Stimulated activated CD8-positive, alpha-beta memory T cell treated with anti-CD3 and anti-CD28 coated beads, Interleukin-15, amount 100 ng/mL, for 24 hours (primary cell): Measurements from ENCODE around the gene IDUA.

ENCODE experiments used
- DNase-seq: peaks from one replicate; pipeline ENCODE4 v3.0.0-alpha.2; 2020; ENCODE audit warnings: low read depth

The IDUA gene

GRCh38 chr4:1000686-1001260 lies 13.9 kb downstream of the IDUA start:
- no peak for DNase-seq

- no peak for DNase-seq
Observed at GRCh38 chr4:1001561-1002130, 14.8 kb downstream of the IDUA start.

- DNase-seq, result no peak
Observed at GRCh38 chr4:1002131-1002630, 15.3 kb downstream of the IDUA start.

GRCh38 chr4:1002631-1003251 lies 15.9 kb downstream of the IDUA start:
- no peak for DNase-seq

- no peak for DNase-seq
Observed at GRCh38 chr4:1003271-1004070, 16.6 kb downstream of the IDUA start.

- DNase-seq, result no peak
Observed at GRCh38 chr4:1004071-1004418, 17.2 kb downstream of the IDUA start.

- DNase-seq, result no peak
Observed at GRCh38 chr4:1004557-1005485, 18.0 kb downstream of the IDUA start.

- DNase-seq, result no peak
Observed at GRCh38 chr4:1006856-1007255, 20.0 kb downstream of the IDUA start.

GRCh38 chr4:1008840-1009541 lies 22.1 kb downstream of the IDUA start:
- DNase-seq, result no peak

- peak; percentile 77 for DNase-seq
Observed at GRCh38 chr4:1009542-1010394, 22.9 kb downstream of the IDUA start.

GRCh38 chr4:1010395-1011021 lies 23.7 kb downstream of the IDUA start:
- no peak for DNase-seq

- peak; percentile 90 for DNase-seq
Observed at GRCh38 chr4:1011022-1011665, 24.3 kb downstream of the IDUA start, which contains the start of gene FGFRL1. TSS of gene FGFRL1 (plus strand) at chr4:1011626. CDS start at chr4:1012486, 860 bp downstream.

GRCh38 chr4:1011666-1012033 lies 24.8 kb downstream of the IDUA start:
- DNase-seq, result no peak

GRCh38 chr4:1012034-1012739 lies 25.3 kb downstream of the IDUA start:
- no peak for DNase-seq

GRCh38 chr4:1013225-1014073 lies 26.6 kb downstream of the IDUA start:
- DNase-seq, result no peak

GRCh38 chr4:1014291-1015167 lies 27.7 kb downstream of the IDUA start:
- DNase-seq, result no peak

GRCh38 chr4:1015179-1015578 lies 28.3 kb downstream of the IDUA start:
- DNase-seq, result no peak
